ENCODE measurements around the gene LAMP1. TPM values are rescaled to one million over a fixed set of nuclear protein-coding genes. Genes with fewer than 3 reads are reported as not detected.
"Not testable (repeated sequence)": the region's sequence is repeated elsewhere in the genome, so short reads cannot be mapped to it uniquely, and the experiment has no call there.

Gene LAMP1
- total RNA-seq, 2 experiments from 2014 or later: 33.5 to 33.7 TPM

DNA sequence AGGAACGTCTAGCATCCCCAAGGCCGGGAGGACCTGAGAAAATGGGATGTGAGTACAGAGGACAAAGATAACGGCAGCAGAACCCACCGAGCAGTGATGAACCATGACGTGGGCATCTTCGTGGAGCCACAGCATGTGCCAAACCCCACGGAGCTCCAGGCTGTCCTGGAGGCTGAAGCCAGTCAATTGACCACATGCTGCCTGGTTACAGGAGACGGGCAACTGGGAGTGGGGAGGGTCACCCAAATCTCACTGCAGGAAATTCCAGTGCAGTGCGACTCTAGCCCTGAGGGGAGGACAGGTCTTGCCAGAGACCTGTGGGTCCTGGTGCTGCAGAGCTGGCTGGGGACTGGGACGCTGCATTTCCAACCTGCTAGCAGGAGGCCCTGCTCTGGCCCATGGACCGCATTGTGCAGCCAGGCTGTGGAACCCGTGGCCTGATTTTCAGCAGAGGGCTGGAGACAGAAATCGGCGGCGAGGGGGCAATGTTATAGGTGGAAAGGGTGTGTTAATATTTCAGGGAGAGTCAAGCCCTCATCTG lies 70.1 kb downstream of the LAMP1 start:
- Mint-ChIP-seq H3K9me3 (no peaks in the 10 kb centered on the region), H3K27ac (no peak overlapping the region), H3K4me1 (ENCODE audit: low read depth) (peaks cover 2% of the 10 kb centered on the region), H3K36me3 (ENCODE audit: low read depth) (no peaks in the 10 kb centered on the region), H3K27me3 (ENCODE audit: low read depth) (peaks cover 10% of the 10 kb centered on the region), H3K4me3 (no peak overlapping the region)
- CTCF ChIA-PET: interaction anchor here (1.0 kb wide), 1 partner anchor 21 kb away, joined by 6 read pairs; no protein-coding TSS in a partner anchor
- intact Hi-C loops (cut with micrococcal nuclease): no loop called here
- DNase-seq: no peak

DNA sequence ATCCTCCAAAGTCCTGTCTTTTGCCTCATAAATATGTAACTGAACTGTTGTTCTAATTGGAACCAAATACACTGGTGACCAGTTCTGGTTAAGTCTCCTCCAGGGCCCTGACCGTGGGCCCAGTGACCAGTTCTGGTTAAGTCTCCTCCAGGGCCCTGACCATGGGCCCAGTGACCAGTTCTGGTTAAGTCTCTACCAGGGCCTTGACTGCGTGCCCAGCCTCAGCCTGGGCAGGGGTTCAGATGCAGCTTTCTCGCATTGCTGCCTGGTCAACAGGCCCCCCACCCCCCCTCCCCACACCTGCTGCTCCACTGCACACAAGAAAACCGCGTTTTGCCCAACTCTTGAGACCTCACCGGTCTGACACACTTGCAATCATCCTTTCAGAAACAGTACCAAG lies 70.7 kb downstream of the LAMP1 start:
- no peaks in the 10 kb centered on the region for H3K9me3 Mint-ChIP-seq
- CTCF ChIA-PET: no interaction called here
- H3K27me3 Mint-ChIP-seq (ENCODE audit: low read depth): peaks cover 7% of the 10 kb centered on the region
- H3K27ac Mint-ChIP-seq: no peak overlapping the region
- H3K36me3 Mint-ChIP-seq (ENCODE audit: low read depth): no peaks in the 10 kb centered on the region
- H3K4me1 Mint-ChIP-seq (ENCODE audit: low read depth): peaks cover under 1% of the 10 kb centered on the region
- intact Hi-C loops (cut with micrococcal nuclease): no loop called here
- DNase-seq: no peak
- no peak overlapping the region for H3K4me3 Mint-ChIP-seq

GRCh38 chr13:113368353-113368752 lies 71.3 kb downstream of the LAMP1 start:
- H3K27me3 Mint-ChIP-seq (ENCODE audit: low read depth); CTCF ChIA-PET; H3K4me1 Mint-ChIP-seq (ENCODE audit: low read depth); H3K27ac Mint-ChIP-seq; DNase-seq; H3K4me3 Mint-ChIP-seq; intact Hi-C loops (cut with micrococcal nuclease); H3K36me3 Mint-ChIP-seq (ENCODE audit: low read depth); H3K9me3 Mint-ChIP-seq: not testable (repeated sequence)

GRCh38 chr13:113369189-113369588 lies 72.2 kb downstream of the LAMP1 start:
- DNase-seq: no peak
- no peaks in the 10 kb centered on the region for H3K4me1 Mint-ChIP-seq (ENCODE audit: low read depth)
- intact Hi-C loops (cut with micrococcal nuclease): no loop called here
- no peak overlapping the region for H3K4me3 Mint-ChIP-seq
- CTCF ChIA-PET: no interaction called here
- no peak overlapping the region for H3K27ac Mint-ChIP-seq
- H3K27me3 Mint-ChIP-seq (ENCODE audit: low read depth): peaks cover 7% of the 10 kb centered on the region
- H3K36me3 Mint-ChIP-seq (ENCODE audit: low read depth): no peaks in the 10 kb centered on the region
- H3K9me3 Mint-ChIP-seq: no peaks in the 10 kb centered on the region

GRCh38 chr13:113369881-113370280 lies 72.8 kb downstream of the LAMP1 start:
- Mint-ChIP-seq H3K27me3 (ENCODE audit: low read depth) (peaks cover 9% of the 10 kb centered on the region), H3K27ac (no peak overlapping the region), H3K4me3 (no peak overlapping the region), H3K9me3 (no peaks in the 10 kb centered on the region), H3K4me1 (ENCODE audit: low read depth) (no peaks in the 10 kb centered on the region), H3K36me3 (ENCODE audit: low read depth) (no peaks in the 10 kb centered on the region)
- CTCF ChIA-PET: no interaction called here
- DNase-seq: no peak
- intact Hi-C loops (cut with micrococcal nuclease): no loop called here

DNA sequence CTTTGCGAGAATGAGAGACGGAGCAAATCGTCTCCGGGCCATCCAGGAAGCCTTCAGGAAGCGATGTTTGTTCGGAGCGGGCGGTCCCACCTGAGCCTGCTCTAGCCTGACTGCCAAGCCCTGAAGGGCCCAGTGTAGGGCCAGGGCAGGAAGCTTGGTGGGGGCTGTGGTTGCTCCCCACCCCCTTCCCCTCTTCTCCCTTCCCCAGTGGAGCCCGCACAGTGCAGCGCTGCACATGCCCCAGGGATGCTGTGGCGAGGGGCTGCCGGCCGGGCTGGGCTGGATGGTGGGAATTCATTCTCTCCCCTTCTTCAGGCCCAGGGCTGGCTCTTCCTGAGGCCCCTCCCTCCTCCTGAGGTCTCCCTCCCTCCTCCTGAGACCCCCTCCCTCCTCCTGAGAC lies 74.0 kb downstream of the LAMP1 start:
- DNase-seq: no peak
- CTCF ChIA-PET: no interaction called here
- Mint-ChIP-seq H3K4me3 (no peak overlapping the region), H3K27ac (no peak overlapping the region), H3K27me3 (ENCODE audit: low read depth) (peaks cover 3% of the 10 kb centered on the region), H3K36me3 (ENCODE audit: low read depth) (no peaks in the 10 kb centered on the region), H3K4me1 (ENCODE audit: low read depth) (no peaks in the 10 kb centered on the region), H3K9me3 (no peaks in the 10 kb centered on the region)
- intact Hi-C loops (cut with micrococcal nuclease): no loop called here

DNA sequence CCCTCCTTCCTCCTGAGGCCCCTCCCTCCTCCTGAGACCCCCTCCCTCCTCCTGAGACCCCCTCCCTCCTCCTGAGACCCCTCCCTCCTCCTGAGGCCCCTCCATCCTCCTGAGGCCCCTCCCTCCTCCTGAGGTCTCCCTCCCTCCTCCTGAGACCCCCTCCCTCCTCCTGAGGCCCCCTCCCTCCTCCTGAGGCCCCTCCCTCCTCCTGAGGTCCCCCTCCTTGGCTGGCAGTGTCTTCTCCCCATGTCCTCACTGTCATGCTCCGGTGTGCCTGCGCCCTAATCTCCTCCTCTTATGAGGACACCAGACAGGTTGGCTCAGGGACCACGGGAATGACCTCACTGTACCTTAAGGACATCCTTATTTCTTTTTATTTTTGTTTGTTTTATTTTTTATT lies 74.7 kb downstream of the LAMP1 start:
- H3K27me3 Mint-ChIP-seq (ENCODE audit: low read depth); CTCF ChIA-PET; H3K27ac Mint-ChIP-seq; H3K36me3 Mint-ChIP-seq (ENCODE audit: low read depth); H3K9me3 Mint-ChIP-seq; H3K4me1 Mint-ChIP-seq (ENCODE audit: low read depth); H3K4me3 Mint-ChIP-seq; intact Hi-C loops (cut with micrococcal nuclease); DNase-seq: not testable (repeated sequence)

Small RNA genes within 50 kb of the gene (microRNA-seq; reads per million reads assigned to microRNA genes)
- gene MIR8075 (ENCODE audit: borderline microRNAs expressed, borderline replicate concordance): not detected

Other genes starting within 250 kb of the LAMP1 start
- under 1 TPM; 0.35 to 0.62 TPM for gene F7, start 191.4 kb upstream of the LAMP1 start, total RNA-seq
- not detected for gene F10, start 174.4 kb upstream of the LAMP1 start, total RNA-seq
- not detected for gene PROZ, start 138.6 kb upstream of the LAMP1 start, total RNA-seq
- gene PCID2, start 88.6 kb upstream of the LAMP1 start, total RNA-seq: 10 to 100 TPM; 63.5 to 67.1 TPM
- 10 to 100 TPM; 58.9 to 59.4 TPM for gene CUL4A, start 87.6 kb upstream of the LAMP1 start, total RNA-seq
- gene GRTP1, start 66.9 kb downstream of the LAMP1 start, total RNA-seq: under 1 TPM; 0.44 to 0.45 TPM
- gene ADPRHL1, start 156.2 kb downstream of the LAMP1 start, total RNA-seq: under 1 TPM; 0.10 to 0.57 TPM
- 10 to 100 TPM; 14.3 to 14.7 TPM for gene DCUN1D2, start 193.5 kb downstream of the LAMP1 start, total RNA-seq

Data from activated naive CD4-positive, alpha-beta T cell treated with anti-CD3 and anti-CD28 coated beads for 36 hours (primary cell).